GM20000 (cell line): ENCODE results near the gene ZSWIM3.

Experiments used
- DNase-seq: peaks from one replicate; pipeline ENCODE4 v3.0.0; 2012; ENCODE audit warnings: low spot score
- CTCF ChIP-seq: IDR thresholded peaks from 2 replicates; pipeline ENCODE4 v1.5.1; 2012; ENCODE audit warnings: mild to moderate bottlenecking, control low read depth; ENCODE audit errors: extremely low read depth, missing control alignments

ZSWIM3 gene

GRCh38 chr20:45909817-45910669 is 52.6 kb downstream of the ZSWIM3 start:
- DNase-seq, result no peak
- no peak for TF ChIP-seq CTCF

DNA sequence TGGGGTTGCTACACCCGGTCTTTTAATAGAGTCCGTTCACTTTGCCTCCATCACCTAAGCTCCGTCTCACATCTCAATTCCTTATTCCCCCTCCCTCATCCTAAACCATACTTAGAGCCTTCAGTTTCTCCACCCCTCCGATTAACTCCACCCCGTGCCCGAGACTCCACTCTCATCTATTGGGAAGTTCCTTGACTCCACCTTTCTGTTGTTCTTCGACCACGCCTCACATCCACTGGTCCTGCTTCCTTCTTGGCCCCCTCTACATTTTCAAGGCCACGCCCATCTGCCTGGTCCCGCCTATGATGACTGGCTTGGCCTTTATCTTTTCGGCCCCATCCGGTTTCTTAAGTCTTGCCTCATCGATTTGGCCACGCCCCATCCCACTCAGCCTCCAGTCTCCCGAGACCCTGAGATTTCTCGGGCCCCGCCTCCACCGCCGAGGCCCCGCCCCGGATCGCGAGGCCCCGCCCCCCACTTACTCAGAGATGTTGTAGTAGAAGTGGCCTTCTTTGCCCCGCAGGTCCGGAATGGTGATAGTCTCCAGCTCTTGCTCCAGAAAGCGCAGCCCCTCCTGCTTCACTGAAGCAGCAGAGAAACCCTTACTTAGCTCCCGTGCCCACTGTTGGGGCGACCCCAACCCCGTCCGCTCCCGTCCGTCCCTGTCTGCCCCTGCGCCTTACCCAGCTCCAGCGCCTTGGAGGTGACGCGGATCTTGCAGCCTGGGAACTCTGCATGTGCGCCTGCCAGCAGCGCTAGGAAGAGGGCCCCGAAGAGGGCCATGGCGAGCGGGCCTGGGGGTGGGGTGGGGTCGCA is 53.5 kb downstream of the ZSWIM3 start:
- TF ChIP-seq CTCF, result no peak
- peak; percentile 98 for DNase-seq

- DNase-seq, result peak; percentile 38
- TF ChIP-seq CTCF, result no peak
These were observed 54.3 kb downstream of the ZSWIM3 start, which contains the start of gene PLTP for GRCh38 chr20:45911486-45912343. Gene PLTP (minus strand): TSS chr20:45912155. CDS start chr20:45911452, 703 bp downstream.

DNA sequence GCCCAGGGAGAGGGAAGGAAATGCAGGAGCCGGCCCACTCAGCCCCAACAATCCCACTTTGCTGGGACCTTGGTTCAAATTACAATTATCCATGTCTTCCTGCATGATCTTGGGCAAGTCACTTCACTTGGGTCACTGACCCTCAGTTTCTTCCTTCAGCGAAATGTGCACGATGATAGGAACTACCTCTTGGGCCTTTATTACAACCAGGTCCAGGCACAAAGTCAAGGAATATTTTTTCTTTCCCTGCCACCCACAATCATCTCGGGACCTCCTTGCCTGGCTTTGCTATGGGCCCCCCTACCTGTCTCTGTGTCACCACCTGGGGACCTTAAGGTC is 54.9 kb downstream of the ZSWIM3 start:
- no peak for TF ChIP-seq CTCF
- DNase-seq, result no peak

DNA sequence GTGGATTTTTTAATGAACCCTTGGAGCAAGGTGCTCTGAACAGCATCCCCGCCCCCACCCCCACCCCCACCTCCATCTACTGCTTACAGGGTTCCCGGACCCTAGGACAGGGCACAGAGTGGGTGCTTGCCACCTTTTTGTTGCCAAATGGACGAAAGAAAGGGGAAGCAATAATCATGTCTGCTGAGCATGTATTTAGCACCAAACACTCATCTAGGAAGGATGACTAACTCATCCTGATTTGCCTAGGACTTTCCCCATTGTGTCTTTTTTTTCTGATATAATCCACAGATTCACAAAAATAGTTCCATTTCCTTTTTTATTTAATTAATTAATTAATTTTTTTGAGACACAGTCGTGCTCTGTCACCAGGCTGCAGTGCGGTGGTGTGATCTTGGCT is 55.7 kb downstream of the ZSWIM3 start:
- no peak for DNase-seq
- TF ChIP-seq CTCF, result no peak

DNA sequence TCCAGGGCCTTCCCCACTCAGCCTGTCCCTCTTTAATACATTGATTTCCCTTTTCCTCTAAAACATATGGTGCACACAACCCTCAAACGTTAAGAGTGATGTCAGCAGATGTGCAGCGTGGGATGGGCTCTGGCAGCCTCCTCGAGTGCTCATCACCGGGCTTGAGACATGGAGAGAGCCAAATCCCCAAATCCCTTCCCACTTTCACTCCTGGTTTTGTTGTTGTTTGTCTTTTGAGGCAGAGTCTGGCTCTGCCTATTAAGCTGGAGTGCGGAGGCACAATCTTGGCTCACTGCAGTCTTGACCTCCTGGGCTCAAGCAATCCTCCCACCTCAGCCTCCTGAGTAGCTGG is 60.4 kb downstream of the ZSWIM3 start:
- TF ChIP-seq CTCF, result no peak
- no peak for DNase-seq
